SK-N-SH (cell line): ENCODE results near the gene AP1B1. TPM values are rescaled to one million over a fixed set of nuclear protein-coding genes. Genes with fewer than 3 reads are reported as not detected.
A peak's percentile ranks its signal among the peaks of the same experiment; 100 is the strongest.

Source experiments
- CTCF ChIA-PET: fragments of 300-600, 350-600 bp; formaldehyde crosslinking; extraction: SDS; loops from one replicate; lab custom pipeline; 2021; lab: Yijun Ruan, JAX
- POLR2A ChIA-PET: fragments of 350-600 bp; sonication (Branson Sonifier 250); formaldehyde crosslinking; extraction: SDS; loops from one replicate; lab custom pipeline; 2020; ENCODE audit warnings: antibody characterized with exemption, inconsistent platforms; lab: Yijun Ruan, JAX
- DNase-seq: peaks from one replicate; pipeline ENCODE4 v3.0.0; 2012
- H2AFZ ChIP-seq: fragments of 200-600 bp; sonication (generic); 2 replicates; pipeline ENCODE4 v1.8.1; 2016; ENCODE audit warnings: antibody characterized with exemption, mild to moderate bottlenecking, low read depth
- H3F3A ChIP-seq: fragments of 200-600 bp; sonication (generic); replicated peaks from 2 replicates; pipeline ENCODE3; 2016; ENCODE audit warnings: antibody characterized with exemption, mild to moderate bottlenecking; ENCODE audit not compliant: insufficient read depth
- H3K27ac ChIP-seq, 2 experiments: fragments of 200-500 bp in 1 of 2; fragments of 200-600 bp in 1 of 2; sonication (Bioruptor generic) in 1 of 2; sonication (generic), shearing (Covaris generic) in 1 of 2; 2 replicates each; pipeline versions ENCODE4 v1.5.1 to v1.6.1; 2014 to 2016; ENCODE audit warnings: low read depth in 2 of 2, inconsistent platforms in 1 of 2, low read length in 1 of 2, mild to moderate bottlenecking in 1 of 2, mixed read lengths in 1 of 2
- H3K27me3 ChIP-seq: fragments of 200-600 bp; sonication (generic), shearing (Covaris generic); 2 replicates; pipeline ENCODE4 v1.6.1; 2016; ENCODE audit warnings: mixed run types; ENCODE audit not compliant: insufficient read depth
- H3K36me3 ChIP-seq, 2 experiments: fragments of 200-500 bp in 1 of 2; fragments of 200-600 bp in 1 of 2; sonication (Bioruptor generic) in 1 of 2; sonication (generic) in 1 of 2; replicated peaks in 1 of 2; 2 replicates each; pipeline versions ENCODE3 to v1.5.1; 2014 to 2016; ENCODE audit warnings: low read length in 1 of 2, mild to moderate bottlenecking in 1 of 2; ENCODE audit not compliant: insufficient read depth in 2 of 2, control insufficient read depth in 1 of 2
- H3K4me1 ChIP-seq, 2 experiments: fragments of 200-500 bp in 1 of 2; fragments of 200-600 bp in 1 of 2; sonication (Bioruptor generic) in 1 of 2; sonication (generic), shearing (Covaris generic) in 1 of 2; 2 replicates each; pipeline versions ENCODE4 v1.5.1 to v1.6.1; 2014 to 2016; ENCODE audit warnings: low read depth in 1 of 2, low read length in 1 of 2, mixed run types in 1 of 2; ENCODE audit not compliant: insufficient read depth in 2 of 2, control insufficient read depth in 1 of 2
- H3K4me2 ChIP-seq: fragments of 200-600 bp; sonication (generic), shearing (Covaris generic); 2 replicates; pipeline ENCODE4 v1.6.1; 2017; ENCODE audit warnings: mixed run types
- H3K4me3 ChIP-seq, 2 experiments: fragments of 200-500 bp in 1 of 2; fragments of 200-600 bp in 1 of 2; sonication (Bioruptor generic) in 1 of 2; sonication (generic), shearing (Covaris generic) in 1 of 2; 2 replicates each; pipeline versions ENCODE4 v1.5.1 to v1.8.1; 2014 to 2016; ENCODE audit warnings: low read depth in 2 of 2, inconsistent platforms in 1 of 2, low read length in 1 of 2, mild to moderate bottlenecking in 1 of 2, mixed read lengths in 1 of 2, moderate library complexity in 1 of 2
- H3K79me2 ChIP-seq: fragments of 200-600 bp; sonication (generic); 2 replicates; pipeline ENCODE4 v1.8.1; 2017; ENCODE audit warnings: mild to moderate bottlenecking; ENCODE audit not compliant: insufficient read depth
- H3K9ac ChIP-seq: fragments of 200-600 bp; sonication (generic); 2 replicates; pipeline ENCODE4 v1.6.1; 2017; ENCODE audit warnings: mixed run types
- H3K9me2 ChIP-seq: fragments of 200-600 bp; sonication (generic); 2 replicates; pipeline ENCODE4 v1.6.1; 2017; ENCODE audit warnings: mixed run types
- H3K9me3 ChIP-seq: fragments of 200-600 bp; sonication (generic); 2 replicates; pipeline ENCODE4 v1.6.1; 2017; ENCODE audit warnings: mixed run types, mild to moderate bottlenecking, moderate library complexity
- H4K20me1 ChIP-seq: fragments of 200-600 bp; sonication (generic); 2 replicates; pipeline ENCODE4 v1.6.1; 2017; ENCODE audit warnings: mild to moderate bottlenecking, mixed run types; ENCODE audit not compliant: insufficient read depth
- CHD2 ChIP-seq: fragments of 150-350 bp; IDR thresholded peaks from 2 replicates; pipeline ENCODE4 v1.6.1; 2018; ENCODE audit warnings: low read length; ENCODE audit not compliant: partially characterized antibody
- CTCF ChIP-seq: fragments of 200-600 bp; sonication (generic); IDR thresholded peaks from 2 replicates; pipeline ENCODE4 v1.6.1; 2017; ENCODE audit warnings: antibody characterized with exemption, mild to moderate bottlenecking, moderate library complexity
- ELF1 ChIP-seq: IDR thresholded peaks from 2 replicates; pipeline ENCODE4 v1.4.0; 2012
- EP300 ChIP-seq, 2 experiments: IDR thresholded peaks; 2 replicates each; pipeline versions ENCODE4 v1.4.0 to v1.6.1; 2012; ENCODE audit warnings: borderline replicate concordance in 1 of 2, low read depth in 1 of 2, low read length in 1 of 2
- EZH2phosphoT487 ChIP-seq: fragments of 200-600 bp; sonication (generic); IDR thresholded peaks from 2 replicates; pipeline ENCODE4 v1.6.1; 2017; ENCODE audit warnings: low read depth, mixed run types, mild to moderate bottlenecking, antibody characterized with exemption, moderate library complexity, borderline replicate concordance
- FOSL2 ChIP-seq: IDR thresholded peaks from 2 replicates; pipeline ENCODE4 v1.4.0; 2012; ENCODE audit warnings: low read depth, mild to moderate bottlenecking, moderate library complexity, borderline replicate concordance
- FOXJ3 ChIP-seq: sonication (generic); formaldehyde crosslinking; IDR thresholded peaks from 2 replicates; pipeline ENCODE4 v1.5.1; 2020; ENCODE audit warnings: mild to moderate bottlenecking, missing genetic modification reagents
- FOXM1 ChIP-seq: IDR thresholded peaks from 2 replicates; pipeline ENCODE4 v1.4.0; 2012; ENCODE audit warnings: low read depth, mild to moderate bottlenecking
- GABPA ChIP-seq: IDR thresholded peaks from 2 replicates; pipeline ENCODE4 v1.4.0; 2012; ENCODE audit warnings: low read depth, mild to moderate bottlenecking
- GATA2 ChIP-seq: sonication (generic); formaldehyde crosslinking; IDR thresholded peaks from 2 replicates; pipeline ENCODE4 v1.5.0; 2020; ENCODE audit warnings: mild to moderate bottlenecking, missing genetic modification reagents
- JUND ChIP-seq: IDR thresholded peaks from 2 replicates; pipeline ENCODE4 v1.4.0; 2012
- MXI1 ChIP-seq: IDR thresholded peaks from 2 replicates; pipeline ENCODE4 v1.6.1; 2012; ENCODE audit warnings: mild to moderate bottlenecking, low read depth, low read length, improper control_type of control experiment
- NRF1 ChIP-seq: IDR thresholded peaks from 2 replicates; pipeline ENCODE4 v1.6.1; 2012; ENCODE audit warnings: low read depth, mild to moderate bottlenecking, low read length
- POLR2AphosphoS5 ChIP-seq: IDR thresholded peaks from 2 replicates; pipeline ENCODE4 v1.6.1; 2012; ENCODE audit warnings: low read depth, low read length
- RFX5 ChIP-seq: IDR thresholded peaks from 2 replicates; pipeline ENCODE4 v1.6.1; 2012; ENCODE audit warnings: mild to moderate bottlenecking, improper control_type of control experiment, low read length
- RXRA ChIP-seq: IDR thresholded peaks from 2 replicates; pipeline ENCODE4 v1.4.0; 2012; ENCODE audit warnings: low read depth, mild to moderate bottlenecking, borderline replicate concordance
- SIN3A ChIP-seq: IDR thresholded peaks from 2 replicates; pipeline ENCODE4 v1.6.1; 2012; ENCODE audit warnings: low read depth, mild to moderate bottlenecking, low read length, moderate library complexity, borderline replicate concordance
- TAF1 ChIP-seq: IDR thresholded peaks from 2 replicates; pipeline ENCODE4 v1.6.1; 2012; ENCODE audit warnings: low read depth, mild to moderate bottlenecking, low read length, moderate library complexity, borderline replicate concordance
- TEAD4 ChIP-seq: IDR thresholded peaks from 2 replicates; pipeline ENCODE4 v1.4.0; 2012; ENCODE audit warnings: mild to moderate bottlenecking, borderline replicate concordance; ENCODE audit not compliant: insufficient read depth
- USF1 ChIP-seq: IDR thresholded peaks from 2 replicates; pipeline ENCODE4 v1.4.0; 2012; ENCODE audit warnings: low read depth, borderline replicate concordance
- USF2 ChIP-seq: fragments of 150-350 bp; IDR thresholded peaks from 2 replicates; pipeline ENCODE4 v1.6.1; 2017; ENCODE audit warnings: antibody characterized with exemption, low read length, low read depth, borderline replicate concordance
- YY1 ChIP-seq: IDR thresholded peaks from 2 replicates; pipeline ENCODE4 v1.4.0; 2012; ENCODE audit warnings: low read depth, mild to moderate bottlenecking
- WGBS: methylation state at CpG from one replicate; pipeline ENCODE4 v1.1.6; 2017; ENCODE audit warnings: low lambda C conversion rate; 5-methylcytosine and 5-hydroxymethylcytosine counted together
- polyA plus RNA-seq, 3 experiments: library from polyadenylated mRNA; depleted of rRNA; stranded (reverse); fragments of >200 nt; gene quantifications; 2 replicates each; pipeline ENCODE4 v1.2.3, GENCODE V29; 2012
- TF ChIP-seq, protein P1 (sequence below): IDR thresholded peaks from 2 replicates; pipeline ENCODE4 v1.4.0; 2012; ENCODE audit warnings: low read depth
- TF ChIP-seq, protein P2 (sequence below): IDR thresholded peaks from 2 replicates; pipeline ENCODE4 v1.4.0; 2012; ENCODE audit warnings: low read depth, borderline replicate concordance
- TF ChIP-seq, protein P3 (sequence below): IDR thresholded peaks from 2 replicates; pipeline ENCODE4; 2012

AP1B1 gene
- 40.4 and 51.9 TPM in 2 replicates for polyA plus RNA-seq (2012; rRNA removed)
- polyA plus RNA-seq (2012; cell fraction: cytosol; rRNA removed) = 24.9 and 35.1 TPM in 2 replicates
- 63.9 and 70.3 TPM in 2 replicates for polyA plus RNA-seq (2012; cell fraction: nucleus; rRNA removed)

DNA sequence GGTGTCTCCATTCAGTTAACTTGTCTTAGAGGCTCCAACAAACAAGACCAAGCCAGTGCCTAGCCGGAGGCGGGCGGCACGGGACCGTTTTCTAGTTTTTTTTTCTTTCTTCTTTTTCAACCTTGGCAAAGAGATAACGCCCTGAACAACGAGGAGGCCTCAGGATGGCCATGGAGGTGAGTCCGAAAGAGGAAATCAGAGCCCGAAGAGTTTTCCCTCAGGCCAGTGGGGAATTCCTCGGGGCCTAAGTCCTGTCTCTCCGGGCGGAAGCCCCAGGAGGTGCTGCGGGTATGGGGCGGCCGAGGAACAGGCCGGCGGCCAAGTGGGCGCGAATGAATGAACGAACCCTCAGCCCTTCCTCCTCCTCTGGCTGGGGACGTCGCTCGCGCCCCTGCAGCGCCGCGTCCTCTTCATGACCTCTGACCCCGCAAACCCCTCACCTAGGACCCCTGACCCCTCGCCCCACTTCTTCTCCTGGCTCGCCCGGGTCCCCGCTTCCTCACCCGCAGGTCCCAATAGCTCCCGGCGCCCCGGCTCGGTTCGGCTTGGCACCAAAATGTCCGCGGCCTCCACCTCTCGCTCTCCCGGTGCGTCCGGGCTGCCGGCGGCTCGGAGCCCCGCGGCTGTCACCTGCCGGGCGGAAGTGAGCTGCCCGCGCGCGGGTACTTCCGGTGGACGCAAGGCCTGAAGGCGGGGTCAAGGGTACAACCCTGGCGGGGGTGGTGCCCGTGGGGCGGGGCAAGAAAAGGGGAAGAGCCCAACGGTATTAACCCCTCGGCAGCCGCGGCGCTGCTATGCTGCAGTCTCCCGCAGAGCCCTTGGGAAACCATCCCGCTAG, at the start of gene AP1B1:
Gene AP1B1 (minus strand): TSS at position 650 of the 838 bp plus-strand sequence. CDS start 21,327 bp downstream, outside the sequence.
- ChIA-PET CTCF (interaction anchor here (1.4 kb wide), 1 partner anchor 93 kb away, joined by 5 read pairs; no protein-coding TSS in a partner anchor), POLR2A (no interaction called here)
- H3F3A ChIP-seq = no peaks in the 10 kb centered on the region
- H3K9me3 ChIP-seq = no peaks in the 10 kb centered on the region
- no peaks in the 10 kb centered on the region for H3K9me2 ChIP-seq
- WGBS = under 1% methylated on average over 48 of the region's 68 CpGs
- H3K4me1 ChIP-seq = peaks cover 0 to 2% of the 10 kb centered on the region in 2 experiments; a peak in 2 of 4 replicates
- peak within 1 kb of the TSS; percentile 35 to 49; a peak in 3 of 4 replicates for H3K27ac ChIP-seq
- H3K27me3 ChIP-seq = no peaks in the 10 kb centered on the region
- peaks cover 0 to 9% of the 10 kb centered on the region in 2 experiments for H3K36me3 ChIP-seq
- H3K4me3 ChIP-seq = peak within 1 kb of the TSS; percentile 70 to 83
- peak within 1 kb of the TSS; percentile 97 for H3K4me2 ChIP-seq
- H3K79me2 ChIP-seq = peaks cover 51% of the 10 kb centered on the region
- H3K9ac ChIP-seq = peak within 1 kb of the TSS; percentile 63
- peak; percentile 98 for DNase-seq
- H4K20me1 ChIP-seq = peaks cover 6% of the 10 kb centered on the region; the same call in 1 of the 2 replicates
- peak within 1 kb of the TSS; percentile 97 for H2AFZ ChIP-seq
- no peak for TF ChIP-seq TEAD4
- peak; percentile 45 for TF ChIP-seq CHD2
- TF ChIP-seq FOXJ3 (CRISPR knock-in tag) = no peak
- no peak for TF ChIP-seq CTCF
- TF ChIP-seq TAF1 = 0 out of 2 replicates have a peak, but pooled peaks have one; percentile 57
- peak; percentile 52 for TF ChIP-seq POLR2AphosphoS5
- TF ChIP-seq RXRA = no peak
- TF ChIP-seq EZH2phosphoT487 = no peak
- TF ChIP-seq RFX5 = no peak
- TF ChIP-seq GATA2 = no peak
- TF ChIP-seq FOSL2 = no peak
- TF ChIP-seq, protein P1, sequence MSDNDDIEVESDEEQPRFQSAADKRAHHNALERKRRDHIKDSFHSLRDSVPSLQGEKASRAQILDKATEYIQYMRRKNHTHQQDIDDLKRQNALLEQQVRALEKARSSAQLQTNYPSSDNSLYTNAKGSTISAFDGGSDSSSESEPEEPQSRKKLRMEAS = peak; percentile 69
- TF ChIP-seq MXI1 = peak; percentile 85
- no peak for TF ChIP-seq JUND
- no peak for TF ChIP-seq USF2
- TF ChIP-seq, protein P2, sequence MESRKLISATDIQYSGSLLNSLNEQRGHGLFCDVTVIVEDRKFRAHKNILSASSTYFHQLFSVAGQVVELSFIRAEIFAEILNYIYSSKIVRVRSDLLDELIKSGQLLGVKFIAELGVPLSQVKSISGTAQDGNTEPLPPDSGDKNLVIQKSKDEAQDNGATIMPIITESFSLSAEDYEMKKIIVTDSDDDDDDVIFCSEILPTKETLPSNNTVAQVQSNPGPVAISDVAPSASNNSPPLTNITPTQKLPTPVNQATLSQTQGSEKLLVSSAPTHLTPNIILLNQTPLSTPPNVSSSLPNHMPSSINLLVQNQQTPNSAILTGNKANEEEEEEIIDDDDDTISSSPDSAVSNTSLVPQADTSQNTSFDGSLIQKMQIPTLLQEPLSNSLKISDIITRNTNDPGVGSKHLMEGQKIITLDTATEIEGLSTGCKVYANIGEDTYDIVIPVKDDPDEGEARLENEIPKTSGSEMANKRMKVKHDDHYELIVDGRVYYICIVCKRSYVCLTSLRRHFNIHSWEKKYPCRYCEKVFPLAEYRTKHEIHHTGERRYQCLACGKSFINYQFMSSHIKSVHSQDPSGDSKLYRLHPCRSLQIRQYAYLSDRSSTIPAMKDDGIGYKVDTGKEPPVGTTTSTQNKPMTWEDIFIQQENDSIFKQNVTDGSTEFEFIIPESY = no peak
- TF ChIP-seq YY1 = peak; percentile 34; the same call in 1 of the 2 replicates
- TF ChIP-seq ELF1 = no peak
- TF ChIP-seq, protein P3, sequence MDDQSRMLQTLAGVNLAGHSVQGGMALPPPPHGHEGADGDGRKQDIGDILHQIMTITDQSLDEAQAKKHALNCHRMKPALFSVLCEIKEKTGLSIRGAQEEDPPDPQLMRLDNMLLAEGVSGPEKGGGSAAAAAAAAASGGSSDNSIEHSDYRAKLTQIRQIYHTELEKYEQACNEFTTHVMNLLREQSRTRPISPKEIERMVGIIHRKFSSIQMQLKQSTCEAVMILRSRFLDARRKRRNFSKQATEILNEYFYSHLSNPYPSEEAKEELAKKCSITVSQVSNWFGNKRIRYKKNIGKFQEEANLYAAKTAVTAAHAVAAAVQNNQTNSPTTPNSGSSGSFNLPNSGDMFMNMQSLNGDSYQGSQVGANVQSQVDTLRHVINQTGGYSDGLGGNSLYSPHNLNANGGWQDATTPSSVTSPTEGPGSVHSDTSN = no peak
- peak; percentile 92 for TF ChIP-seq GABPA
- TF ChIP-seq FOXM1 = no peak
- TF ChIP-seq EP300 (IDR thresholded peaks at IDR 0.05; ENCODE audit: borderline replicate concordance in 1 of 2, low read depth in 1 of 2, low read length in 1 of 2) = no peak
- TF ChIP-seq SIN3A = peak; percentile 87; the same call in 1 of the 2 replicates
- no peak for TF ChIP-seq NRF1
- TF ChIP-seq USF1 = no peak
